Measurements from ENCODE around the gene OPTC. TPM values are rescaled to one million over a fixed set of nuclear protein-coding genes. Genes with fewer than 3 reads are reported as not detected.

The OPTC gene
- total RNA-seq, 1 experiment from 2014 or later, result not detected

DNA sequence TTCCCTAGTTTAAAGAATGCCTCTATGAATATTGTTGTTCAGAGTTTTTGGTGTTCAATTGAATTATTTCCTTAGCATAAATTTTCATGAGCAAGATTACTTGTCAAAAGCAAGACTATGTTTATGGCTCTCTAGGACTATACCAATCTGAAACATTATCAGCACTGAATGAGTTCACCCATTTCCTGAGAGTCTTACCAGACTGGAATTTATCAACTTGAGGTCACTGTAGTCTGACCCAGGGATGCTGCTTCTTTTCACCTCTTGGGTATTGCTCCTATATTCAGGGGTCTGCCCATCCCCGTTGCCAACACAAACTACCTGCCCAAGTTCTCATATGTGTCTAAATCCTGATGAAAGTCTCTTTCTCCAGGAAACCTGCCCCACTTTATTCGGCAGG lies 42.6 kb downstream of the OPTC start:
- no peaks in the 10 kb centered on the region for H3K9me3 ChIP-seq (ENCODE audit: control insufficient read depth in 1 of 2, insufficient read depth in 1 of 2, low read depth in 1 of 2, low read length in 2 of 2)
- peaks cover 0 to 7% of the 10 kb centered on the region in 2 experiments; a peak in 1 of 4 replicates for H3K4me1 ChIP-seq (ENCODE audit: control insufficient read depth in 1 of 2, insufficient read depth in 2 of 2, low read length in 2 of 2)
- ATAC-seq, result no peak
- no peak overlapping the region for H3K27ac ChIP-seq (ENCODE audit: low read depth, low read length)
- TF ChIP-seq, protein P1, sequence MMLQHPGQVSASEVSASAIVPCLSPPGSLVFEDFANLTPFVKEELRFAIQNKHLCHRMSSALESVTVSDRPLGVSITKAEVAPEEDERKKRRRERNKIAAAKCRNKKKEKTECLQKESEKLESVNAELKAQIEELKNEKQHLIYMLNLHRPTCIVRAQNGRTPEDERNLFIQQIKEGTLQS (IDR thresholded peaks at IDR 0.05), result no peak
- H4K20me1 ChIP-seq (ENCODE audit: insufficient read depth), result no peaks in the 10 kb centered on the region
- H3K27me3 ChIP-seq (ENCODE audit: insufficient read depth, low read length), result no peaks in the 10 kb centered on the region
- H2AFZ ChIP-seq (ENCODE audit: low read depth, low read length, poor library complexity, severe bottlenecking), result no peak overlapping the region
- no TSS peak for BruUV-seq (replicated peaks)
- H3K36me3 ChIP-seq (ENCODE audit: control insufficient read depth in 1 of 2, insufficient read depth in 2 of 2, low read length in 2 of 2), result no peaks in the 10 kb centered on the region
- no peaks in the 10 kb centered on the region for H3K79me2 ChIP-seq (ENCODE audit: insufficient read depth, low read length)
- ChIA-PET RAD21 (ENCODE audit: low non-redundant PET in 1 of 2, low total read pairs in 2 of 2, uncharacterized antibody in 2 of 2, unreplicated experiment in 2 of 2) (no interaction called here), CTCF (no interaction called here), POLR2A (no interaction called here)
- DNase-seq (ENCODE audit: low read depth, low spot score), result no peak
- H3K4me3 ChIP-seq (replicated peaks in 1 of 2; ENCODE audit: low read depth in 1 of 2, low read length in 2 of 2), result no peak overlapping the region
- no peaks in the 10 kb centered on the region for H3K9me2 ChIP-seq (ENCODE audit: insufficient read depth)
- H3K4me2 ChIP-seq (ENCODE audit: low read length), result no peak overlapping the region
- H3K9ac ChIP-seq (ENCODE audit: low read length), result no peak overlapping the region
- intact Hi-C loops (cut with micrococcal nuclease), result no loop called here

DNA sequence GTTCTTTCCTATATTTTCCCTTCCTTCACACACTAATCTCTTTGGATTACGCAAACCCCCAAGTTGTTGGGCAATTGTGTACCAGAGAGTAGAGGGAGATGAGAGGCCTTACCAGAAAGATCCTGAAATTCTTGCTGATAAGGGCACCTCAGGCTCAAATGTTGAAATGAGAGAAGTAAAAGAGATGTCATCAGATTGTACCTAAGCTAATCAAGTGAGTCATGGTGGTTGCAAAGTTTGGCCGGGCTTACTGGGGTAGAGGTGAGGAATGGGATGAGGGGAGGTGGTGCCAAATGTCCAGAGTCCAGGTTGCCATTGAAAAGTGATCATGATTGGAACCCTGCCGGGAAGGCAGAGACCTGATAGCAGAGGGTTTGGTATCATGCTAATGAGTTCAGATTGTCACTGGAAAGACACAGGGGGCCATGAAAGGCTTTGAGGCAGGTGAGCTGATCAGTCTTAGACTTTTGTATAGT lies 43.1 kb downstream of the OPTC start:
- no peak for TF ChIP-seq FOSL1 (IDR thresholded peaks at IDR 0.05; ENCODE audit: low read depth)
- TF ChIP-seq CEBPB (IDR thresholded peaks at IDR 0.05; ENCODE audit: low read depth), result peak; percentile 57
- H3K4me2 ChIP-seq (ENCODE audit: low read length), result no peak overlapping the region
- intact Hi-C loops (cut with micrococcal nuclease), result no loop called here
- no peak overlapping the region for H3K9ac ChIP-seq (ENCODE audit: low read length)
- no peaks in the 10 kb centered on the region for H4K20me1 ChIP-seq (ENCODE audit: insufficient read depth)
- H3K79me2 ChIP-seq (ENCODE audit: insufficient read depth, low read length), result no peaks in the 10 kb centered on the region
- ChIA-PET RAD21 (ENCODE audit: low non-redundant PET in 1 of 2, low total read pairs in 2 of 2, uncharacterized antibody in 2 of 2, unreplicated experiment in 2 of 2) (no interaction called here), CTCF (no interaction called here), POLR2A (no interaction called here)
- H3K9me3 ChIP-seq (ENCODE audit: control insufficient read depth in 1 of 2, insufficient read depth in 1 of 2, low read depth in 1 of 2, low read length in 2 of 2), result no peaks in the 10 kb centered on the region
- peaks cover 0 to 7% of the 10 kb centered on the region in 2 experiments; a peak in 1 of 4 replicates for H3K4me1 ChIP-seq (ENCODE audit: control insufficient read depth in 1 of 2, insufficient read depth in 2 of 2, low read length in 2 of 2)
- no peaks in the 10 kb centered on the region for H3K27me3 ChIP-seq (ENCODE audit: insufficient read depth, low read length)
- H3K9me2 ChIP-seq (ENCODE audit: insufficient read depth), result no peaks in the 10 kb centered on the region
- H3K4me3 ChIP-seq (replicated peaks in 1 of 2; ENCODE audit: low read depth in 1 of 2, low read length in 2 of 2), result no peak overlapping the region
- no peaks in the 10 kb centered on the region for H3K36me3 ChIP-seq (ENCODE audit: control insufficient read depth in 1 of 2, insufficient read depth in 2 of 2, low read length in 2 of 2)
- H3K27ac ChIP-seq (ENCODE audit: low read depth, low read length), result no peak overlapping the region
- H2AFZ ChIP-seq (ENCODE audit: low read depth, low read length, poor library complexity, severe bottlenecking), result no peak overlapping the region
- ATAC-seq (no peak), DNase-seq (ENCODE audit: low read depth, low spot score) (no peak)
- BruUV-seq (replicated peaks), result no TSS peak
